Thyroid gland (tissue), 4 donors: ENCODE results near the gene ADAM22. TPM values are rescaled to one million over a fixed set of nuclear protein-coding genes. Genes with fewer than 3 reads are reported as not detected.

Source experiments
- DNase-seq, 2 donors: peaks; one replicate each; pipeline ENCODE4 v3.0.0-alpha.2; 2019
- H3K27ac ChIP-seq, 3 donors: fragments of 200-600 bp; sonication (generic); 1 replicate in 2 of 3; 2 replicates in 1 of 3; pipeline ENCODE4 v1.5.1; 2016 to 2019; ENCODE audit warnings: mild to moderate bottlenecking in 1 of 3, moderate library complexity in 1 of 3
- H3K27me3 ChIP-seq: fragments of 200-600 bp; sonication (generic); one replicate; pipeline ENCODE4 v1.5.1; 2019
- H3K36me3 ChIP-seq, 2 donors: fragments of 200-600 bp; sonication (generic); one replicate each; pipeline ENCODE4 v1.5.1; 2016 to 2019
- H3K4me1 ChIP-seq, 2 donors: fragments of 200-600 bp; sonication (generic); one replicate each; pipeline ENCODE4 v1.5.1; 2017 to 2019
- H3K4me3 ChIP-seq, 3 donors: fragments of 200-600 bp; sonication (generic); replicated peaks in 1 of 3; 1 replicate in 2 of 3; 2 replicates in 1 of 3; pipeline ENCODE4 v1.5.1; 2016; ENCODE audit warnings: mild to moderate bottlenecking in 1 of 3
- H3K9me3 ChIP-seq: fragments of 200-600 bp; sonication (generic); one replicate; pipeline ENCODE4 v1.5.1; 2017
- CTCF ChIP-seq, 6 experiments: fragments of 200-600 bp in 3 of 6; fragments of 450-650 bp in 3 of 6; sonication (generic) in 3 of 6; IDR thresholded peaks; one replicate each; pipeline ENCODE4 v1.5.1; 2016 to 2019; ENCODE audit warnings: antibody characterized with exemption in 6 of 6, mild to moderate bottlenecking in 2 of 6, inconsistent platforms in 1 of 6, moderate library complexity in 1 of 6
- POLR2A ChIP-seq, 2 donors: fragments of 450-650 bp; IDR thresholded peaks; one replicate each; pipeline ENCODE4 v1.6.1; 2017; ENCODE audit warnings: antibody characterized with exemption in 2 of 2, mild to moderate bottlenecking in 2 of 2, moderate library complexity in 1 of 2
- WGBS, 2 donors: methylation state at CpG; one replicate each; pipeline ENCODE4 v1.1.5; 2017; 5-methylcytosine and 5-hydroxymethylcytosine counted together
- intact Hi-C: fragments of 100-400 bp; cut with DNase I; formaldehyde crosslinking; loops from one replicate; pipeline ENCODE4 v1.15.1; 2023
- total RNA-seq, 4 donors: library from RNA; depleted of rRNA; stranded (reverse); fragments of >200 nt; gene quantifications; one replicate each; pipeline ENCODE4 v1.2.3, GENCODE V29; 2016

ADAM22 gene
- total RNA-seq, 4 donors from 2014 or later, result 13.0 to 25.0 (median 17.1) TPM

GRCh38 chr7:88141479-88141878, 207.4 kb downstream of the ADAM22 start:
- Histone ChIP-seq H3K36me3 (no peaks in the 10 kb centered on the region), H3K27me3 (no peaks in the 10 kb centered on the region), H3K9me3 (no peaks in the 10 kb centered on the region), H3K27ac (peak overlapping the region in 2 of 3 donors; percentile 36 to 60), H3K4me1 (peaks cover 11 to 12% of the 10 kb centered on the region in 2 donors), H3K4me3 (no peak overlapping the region)
- no peak for TF ChIP-seq POLR2A (IDR thresholded peaks at IDR 0.05)
- TF ChIP-seq CTCF (IDR thresholded peaks at IDR 0.05), result no peak
- intact Hi-C loops, result no loop called here
- no peak for DNase-seq
- WGBS, 2 donors, result 96 to 98% methylated on average over 2 of the region's 2 CpGs

DNA sequence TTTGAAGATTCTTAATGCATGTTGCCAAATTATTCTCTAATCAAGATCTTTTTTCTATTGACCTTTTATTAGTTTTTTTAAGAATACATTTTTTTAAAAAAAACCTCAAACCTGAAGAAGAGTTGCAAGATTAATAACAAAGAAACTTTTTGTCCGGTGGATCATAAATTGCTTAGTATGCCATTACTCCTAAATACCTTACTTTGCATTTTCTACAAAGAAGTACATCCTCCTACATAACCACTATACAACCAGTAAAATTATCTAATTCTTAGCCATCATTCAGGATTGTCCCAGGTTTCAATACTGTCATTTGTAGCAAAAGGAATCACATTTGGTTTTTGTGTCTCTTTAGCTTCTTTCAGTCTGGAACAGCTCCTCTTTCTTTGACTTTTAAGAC, 207.9 kb downstream of the ADAM22 start:
- no peak for DNase-seq
- Histone ChIP-seq H3K4me3 (no peak overlapping the region), H3K9me3 (no peaks in the 10 kb centered on the region), H3K27ac (no peak overlapping the region), H3K27me3 (no peaks in the 10 kb centered on the region), H3K36me3 (no peaks in the 10 kb centered on the region), H3K4me1 (peaks cover 11 to 13% of the 10 kb centered on the region in 2 donors)
- intact Hi-C loops, result no loop called here
- TF ChIP-seq CTCF (IDR thresholded peaks at IDR 0.05), result no peak
- no peak for TF ChIP-seq POLR2A (IDR thresholded peaks at IDR 0.05)
- 93 to 97% methylated on average over 1 of the region's 1 CpG for WGBS, 2 donors

DNA sequence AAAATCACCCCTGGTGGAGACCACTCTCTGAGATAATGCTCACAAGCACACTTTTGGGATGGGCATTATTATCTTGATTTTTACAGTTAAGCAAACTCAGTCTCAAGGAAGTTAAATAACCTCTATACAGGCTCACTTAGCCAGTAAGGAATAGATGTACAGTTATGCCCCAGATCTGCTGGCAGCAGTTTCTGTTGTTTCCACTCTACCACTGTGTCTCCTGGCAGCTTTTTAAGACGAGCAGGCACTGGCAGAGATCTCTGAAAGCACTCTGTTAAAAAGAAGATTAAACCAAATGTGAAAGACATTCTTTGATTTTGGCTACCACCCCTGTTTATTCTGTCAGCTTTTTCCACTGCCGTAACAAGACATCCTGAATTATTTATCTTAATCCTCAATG, 212.6 kb downstream of the ADAM22 start:
- no peaks in the 10 kb centered on the region for H3K36me3 ChIP-seq
- TF ChIP-seq POLR2A (IDR thresholded peaks at IDR 0.05) (no peak), CTCF (IDR thresholded peaks at IDR 0.05) (no peak)
- no peaks in the 10 kb centered on the region for H3K27me3 ChIP-seq
- H3K4me3 ChIP-seq, result no peak overlapping the region
- peak in 1 of 2 donors; percentile 13 for DNase-seq
- no peaks in the 10 kb centered on the region for H3K9me3 ChIP-seq
- WGBS, 2 donors, result 37 to 38% methylated on average over 2 of the region's 2 CpGs
- intact Hi-C loops, result no loop called here
- H3K27ac ChIP-seq, result no peak overlapping the region
- H3K4me1 ChIP-seq, result peaks cover 5% of the 10 kb centered on the region in 2 donors

- Histone ChIP-seq H3K27ac (no peak overlapping the region), H3K9me3 (no peaks in the 10 kb centered on the region), H3K27me3 (no peaks in the 10 kb centered on the region), H3K4me1 (peaks cover 4 to 5% of the 10 kb centered on the region in 2 donors), H3K4me3 (no peak overlapping the region), H3K36me3 (no peaks in the 10 kb centered on the region)
- intact Hi-C loops, result no loop called here
- TF ChIP-seq CTCF (IDR thresholded peaks at IDR 0.05) (no peak), POLR2A (IDR thresholded peaks at IDR 0.05) (no peak)
- no peak for DNase-seq
These were observed 213.3 kb downstream of the ADAM22 start for GRCh38 chr7:88147341-88147740.

DNA sequence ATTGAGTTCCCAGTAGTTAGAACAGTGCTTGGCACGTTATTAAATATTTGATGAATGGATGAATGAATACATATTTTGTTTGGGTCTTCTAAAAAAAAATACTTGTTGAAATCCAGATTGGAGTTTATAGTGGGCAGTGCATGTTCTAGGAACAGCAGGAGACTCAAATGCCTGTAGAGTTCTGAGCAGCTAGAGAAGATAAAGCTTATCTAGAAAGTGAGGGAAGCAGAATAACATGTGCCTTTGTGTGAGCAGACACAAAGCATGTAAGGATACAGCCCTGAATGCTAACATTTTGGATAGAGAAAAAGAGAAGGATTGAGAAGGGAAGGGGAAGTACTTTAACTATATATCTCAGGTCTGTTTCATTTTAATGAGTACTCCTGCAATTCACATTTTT, 213.9 kb downstream of the ADAM22 start:
- intact Hi-C loops, result no loop called here
- peaks cover 4 to 5% of the 10 kb centered on the region in 2 donors for H3K4me1 ChIP-seq
- H3K27ac ChIP-seq, result no peak overlapping the region
- TF ChIP-seq POLR2A (IDR thresholded peaks at IDR 0.05) (no peak), CTCF (IDR thresholded peaks at IDR 0.05) (no peak)
- WGBS, 2 donors, result 79 to 80% methylated on average over 1 of the region's 1 CpG
- DNase-seq, result no peak
- H3K4me3 ChIP-seq, result no peak overlapping the region
- H3K27me3 ChIP-seq, result no peaks in the 10 kb centered on the region
- no peaks in the 10 kb centered on the region for H3K36me3 ChIP-seq
- H3K9me3 ChIP-seq, result no peaks in the 10 kb centered on the region
